HG02610 (cell line): ENCODE data around the gene UGT1A8.
"Not testable (repeated sequence)": the region's sequence is repeated elsewhere in the genome, so short reads cannot be mapped to it uniquely, and the experiment has no call there.

Experiments
- ATAC-seq: cut with Tn5 transposase; IDR thresholded peaks from one replicate; pipeline ENCODE4 v1.9.1; 2021; ENCODE audit warnings: mild to moderate bottlenecking, moderate library complexity; ENCODE audit not compliant: unreplicated experiment

UGT1A8 gene

GRCh38 chr2:233617476-233617875 is at the start of gene UGT1A8:
UGT1A8 (plus strand) TSS chr2:233617633; CDS start chr2:233617708, 75 bp downstream.
- ATAC-seq = not testable (repeated sequence)

GRCh38 chr2:233571001-233571400 is 46.4 kb upstream of the UGT1A8 start:
- ATAC-seq = no peak

GRCh38 chr2:233571462-233571861 is 46.0 kb upstream of the UGT1A8 start:
- ATAC-seq = no peak

DNA sequence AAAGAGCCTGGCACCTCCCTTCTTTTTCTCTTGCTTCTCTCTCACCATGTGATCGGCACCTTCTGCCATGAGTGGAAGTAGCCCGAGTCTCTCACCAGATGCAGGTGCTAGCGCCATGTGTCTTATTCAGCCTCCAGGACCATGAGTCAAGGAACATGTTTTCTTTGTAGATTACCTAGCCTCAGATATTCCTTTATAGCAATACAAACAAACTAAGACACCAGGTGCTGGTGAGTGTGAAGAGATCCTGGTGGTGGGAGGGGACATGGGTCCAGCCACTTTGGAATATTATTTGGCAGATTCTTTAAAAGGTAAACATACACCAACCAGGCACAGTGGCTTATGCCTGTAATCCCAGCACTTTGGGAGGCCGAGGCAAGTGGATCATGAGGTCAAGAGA is 45.0 kb upstream of the UGT1A8 start:
- no peak for ATAC-seq

DNA sequence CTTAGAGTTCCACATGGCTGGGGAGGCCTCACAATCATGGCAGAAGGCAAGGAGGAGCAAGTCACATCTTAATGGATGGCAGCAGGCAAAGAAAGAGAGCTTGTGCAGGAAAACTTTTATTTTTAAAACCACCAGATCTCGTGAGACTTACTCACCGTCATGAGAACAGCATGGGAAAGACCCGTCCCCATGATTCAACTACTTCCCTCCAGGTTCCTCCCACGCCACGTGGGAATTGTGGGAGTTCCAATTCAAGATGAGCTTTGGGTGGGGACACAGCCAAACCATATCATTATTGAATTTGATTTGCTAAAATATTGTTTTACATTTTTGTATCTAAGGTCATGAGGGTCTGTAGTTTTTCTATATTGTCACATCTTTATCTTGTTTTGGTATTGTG is 40.1 kb upstream of the UGT1A8 start:
- not testable (repeated sequence) for ATAC-seq

DNA sequence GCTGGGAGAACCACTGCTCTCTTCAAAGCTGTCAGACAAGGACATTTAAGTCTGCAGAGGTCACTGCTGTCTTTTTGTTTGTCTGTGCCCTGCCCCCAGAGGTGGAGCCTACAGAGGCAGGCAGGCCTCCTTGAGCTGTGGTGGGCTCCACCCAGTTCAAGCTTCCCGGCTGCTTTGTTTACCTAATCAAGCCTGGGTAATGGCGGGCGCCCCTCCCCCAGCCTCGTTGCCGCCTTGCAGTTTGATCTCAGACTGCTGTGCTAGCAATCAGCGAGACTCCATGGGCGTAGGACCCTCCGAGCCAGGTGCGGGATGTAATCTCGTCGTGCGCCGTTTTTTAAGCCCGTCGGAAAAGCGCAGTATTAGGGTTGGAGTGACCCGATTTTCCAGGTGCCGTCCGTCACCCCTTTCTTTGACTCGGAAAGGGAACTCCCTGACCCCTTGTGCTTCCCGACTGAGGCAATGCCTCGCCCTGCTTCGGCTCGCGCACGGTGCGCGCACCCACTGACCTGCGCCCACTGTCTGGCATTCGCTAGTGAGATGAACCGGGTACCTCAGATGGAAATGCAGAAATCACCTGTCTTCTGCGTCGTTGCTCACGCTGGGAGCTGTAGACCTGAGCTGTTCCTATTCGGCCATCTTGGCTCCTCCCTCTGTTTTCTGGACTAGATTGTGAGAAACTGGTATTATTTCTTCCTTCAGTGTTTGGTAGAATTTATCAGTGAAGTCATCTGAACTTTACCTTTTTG is 34.0 kb upstream of the UGT1A8 start:
- not testable (repeated sequence) for ATAC-seq

DNA sequence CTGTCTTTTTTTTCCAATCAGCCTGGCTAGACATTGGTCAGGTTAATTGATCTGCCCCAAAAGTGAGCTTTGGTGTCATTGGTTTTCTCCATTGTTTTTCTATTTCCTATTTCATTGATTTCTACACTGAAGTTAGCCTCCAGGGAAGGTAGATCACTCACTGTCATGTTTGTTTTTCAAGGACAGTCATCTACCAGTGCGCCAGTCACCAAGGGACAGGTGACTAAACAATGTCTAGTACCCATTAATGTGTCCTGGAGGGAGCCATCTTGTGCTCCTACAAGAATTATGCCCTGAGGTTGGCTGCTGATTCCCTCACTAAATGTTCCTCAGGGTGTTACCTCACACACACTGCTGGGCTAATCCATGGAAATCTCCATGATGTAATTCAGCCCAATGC is 33.2 kb upstream of the UGT1A8 start:
- ATAC-seq = no peak

DNA sequence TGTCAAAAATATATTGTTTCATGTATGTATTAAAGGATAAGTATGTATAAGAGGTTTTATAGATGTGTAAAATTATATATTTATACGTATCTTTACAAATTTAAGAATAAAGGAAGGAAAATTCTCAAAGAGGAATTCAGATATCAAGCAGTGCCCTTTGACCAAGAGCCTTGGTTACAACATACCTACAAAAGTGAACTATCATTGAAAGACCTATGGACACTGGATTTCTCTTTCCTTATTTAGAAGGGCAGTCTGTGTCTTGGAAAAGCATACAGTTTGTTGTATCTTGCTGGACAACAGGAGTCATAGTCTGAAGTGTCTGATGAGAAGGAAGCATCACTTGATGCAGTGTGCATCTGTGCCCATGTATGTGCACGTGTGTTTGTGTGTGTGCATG is 29.0 kb upstream of the UGT1A8 start:
- ATAC-seq = no peak

DNA sequence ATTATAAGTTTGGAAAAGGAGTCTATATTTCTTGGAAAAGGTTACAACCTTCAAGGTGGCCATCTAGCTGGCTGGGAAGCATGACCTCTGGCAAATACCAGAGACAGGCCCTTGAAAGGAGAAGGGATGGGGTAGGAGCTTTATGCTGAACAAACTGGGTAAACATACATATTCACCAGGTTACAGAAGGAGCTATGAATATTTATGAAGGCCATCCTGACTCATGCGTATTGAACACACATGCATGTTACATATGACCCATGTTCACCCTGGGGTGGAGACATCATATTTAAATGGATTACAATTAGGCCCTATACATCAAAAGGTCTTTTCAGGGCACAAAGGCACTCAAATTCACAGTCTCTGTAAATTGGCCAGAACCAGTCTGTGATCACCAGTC is 24.7 kb upstream of the UGT1A8 start:
- ATAC-seq = not testable (repeated sequence)

DNA sequence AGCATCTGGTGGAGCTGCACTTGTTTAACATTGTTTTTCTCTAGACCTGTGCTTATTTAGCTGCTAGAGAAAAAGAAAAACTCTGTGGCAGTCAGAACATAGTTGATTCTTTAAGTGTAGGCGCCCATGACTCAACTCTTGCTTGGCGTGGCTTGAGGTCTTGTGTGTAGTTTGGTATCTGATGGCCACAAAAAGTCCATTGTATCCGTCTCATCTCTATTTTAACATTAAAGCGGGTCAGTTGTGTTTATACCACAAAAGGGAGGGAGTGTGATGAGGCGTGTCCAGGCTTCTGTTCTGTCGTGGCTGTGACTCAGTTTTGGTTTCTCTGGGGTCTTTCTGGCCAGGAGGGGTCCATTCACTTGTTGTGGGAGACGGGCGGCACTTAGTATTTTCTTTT is 24.2 kb upstream of the UGT1A8 start:
- no peak for ATAC-seq

- no peak for ATAC-seq
Measured at GRCh38 chr2:233597522-233597921, 19.9 kb upstream of the UGT1A8 start.

GRCh38 chr2:233598952-233599351 is 18.5 kb upstream of the UGT1A8 start:
- no peak for ATAC-seq

- ATAC-seq = no peak
Measured at GRCh38 chr2:233600386-233600785, 17.0 kb upstream of the UGT1A8 start.

DNA sequence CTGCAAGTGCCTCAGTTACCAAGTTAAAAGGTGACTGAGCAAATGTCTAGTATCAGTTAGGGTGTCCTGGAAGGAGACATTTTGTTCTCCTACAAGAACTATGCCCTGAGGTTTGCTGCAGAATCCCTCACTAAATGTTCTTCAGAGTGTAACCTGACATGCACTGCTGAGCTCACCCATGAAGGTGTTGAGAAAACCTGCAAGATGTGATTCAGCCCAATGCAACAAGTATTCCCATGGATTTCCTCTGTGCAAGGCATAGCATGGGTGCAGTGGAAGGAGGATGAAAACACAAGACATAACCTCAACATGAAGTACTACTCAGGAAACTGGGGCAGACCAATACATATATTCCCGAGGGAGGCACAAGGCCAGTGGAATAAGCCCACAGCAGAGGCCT is 15.4 kb upstream of the UGT1A8 start:
- no peak for ATAC-seq

DNA sequence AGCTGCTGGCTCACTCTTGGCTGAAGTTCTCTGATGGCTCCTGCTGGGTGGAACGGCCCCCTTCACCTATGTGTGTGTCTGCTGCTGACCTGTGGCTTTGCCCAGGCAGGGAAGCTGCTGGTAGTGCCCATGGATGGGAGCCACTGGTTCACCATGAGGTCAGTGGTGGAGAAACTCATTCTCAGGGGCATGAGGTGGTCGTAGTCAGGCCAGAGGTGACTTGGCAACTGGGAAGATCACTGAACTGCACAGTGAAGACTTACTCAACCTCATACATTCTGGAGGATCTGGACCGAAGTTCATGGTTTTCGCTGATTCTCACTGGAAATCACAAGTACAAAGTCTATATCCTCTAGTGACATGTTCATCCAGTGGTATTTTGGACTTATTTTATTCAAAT is 13.9 kb upstream of the UGT1A8 start:
- no peak for ATAC-seq

DNA sequence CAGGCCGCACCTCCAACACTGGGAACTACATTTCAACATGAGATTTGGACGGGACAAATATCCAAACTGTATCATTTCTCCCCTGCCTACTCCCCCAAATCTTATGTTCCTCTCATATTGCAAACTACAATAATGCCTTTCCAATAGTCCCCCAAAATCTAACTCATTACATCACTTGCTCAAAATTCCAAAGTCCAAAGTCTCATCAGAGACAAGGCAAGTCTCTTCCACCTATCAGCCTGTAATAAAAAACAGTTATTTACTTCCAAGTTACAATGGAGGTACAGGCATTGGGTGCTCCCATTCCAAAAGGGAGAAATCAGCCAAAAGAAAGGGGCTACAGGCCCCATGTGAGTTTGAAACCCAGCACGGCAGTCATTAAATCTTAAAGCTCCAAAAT is 12.6 kb upstream of the UGT1A8 start:
- no peak for ATAC-seq

- no peak for ATAC-seq
Measured at GRCh38 chr2:233605680-233606079, 11.8 kb upstream of the UGT1A8 start.

- ATAC-seq = no peak
Measured at GRCh38 chr2:233611284-233611683, 6.1 kb upstream of the UGT1A8 start.

GRCh38 chr2:233620204-233620603 is 2.8 kb downstream of the UGT1A8 start:
- no peak for ATAC-seq

GRCh38 chr2:233621863-233622262 is 4.4 kb downstream of the UGT1A8 start:
- ATAC-seq = not testable (repeated sequence)

DNA sequence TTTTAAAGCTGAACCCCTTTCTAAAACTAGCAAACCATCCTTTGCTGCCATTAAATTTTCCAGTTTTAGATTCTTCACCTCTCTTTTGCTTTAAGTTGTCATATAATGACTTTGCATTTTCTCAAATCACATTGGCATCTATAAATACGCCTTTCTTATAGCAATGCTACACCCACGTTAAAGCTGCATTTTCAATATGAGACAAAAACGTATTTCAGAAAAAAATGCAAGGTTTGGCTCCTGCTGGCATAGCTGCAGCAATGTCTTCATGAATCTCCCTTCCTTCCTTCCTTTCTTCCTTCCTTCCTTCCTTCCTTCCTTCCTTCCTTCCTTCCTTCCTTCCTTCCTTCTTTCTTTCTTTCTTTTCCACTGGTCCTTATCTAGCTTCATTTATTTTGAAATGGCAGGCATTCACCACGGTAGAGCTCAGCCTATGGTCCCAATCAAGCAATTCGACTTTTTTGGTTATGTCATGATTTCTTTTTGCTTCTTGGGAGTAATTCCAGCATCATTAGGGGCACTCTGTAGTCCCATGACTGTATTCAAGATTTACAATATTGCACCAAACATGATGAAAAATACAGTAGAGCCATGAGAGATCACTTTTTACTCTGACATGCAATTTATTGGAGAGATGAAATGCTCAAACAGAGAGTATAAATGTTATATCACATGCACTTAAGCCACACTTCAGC is 10.0 kb downstream of the UGT1A8 start:
- no peak for ATAC-seq

DNA sequence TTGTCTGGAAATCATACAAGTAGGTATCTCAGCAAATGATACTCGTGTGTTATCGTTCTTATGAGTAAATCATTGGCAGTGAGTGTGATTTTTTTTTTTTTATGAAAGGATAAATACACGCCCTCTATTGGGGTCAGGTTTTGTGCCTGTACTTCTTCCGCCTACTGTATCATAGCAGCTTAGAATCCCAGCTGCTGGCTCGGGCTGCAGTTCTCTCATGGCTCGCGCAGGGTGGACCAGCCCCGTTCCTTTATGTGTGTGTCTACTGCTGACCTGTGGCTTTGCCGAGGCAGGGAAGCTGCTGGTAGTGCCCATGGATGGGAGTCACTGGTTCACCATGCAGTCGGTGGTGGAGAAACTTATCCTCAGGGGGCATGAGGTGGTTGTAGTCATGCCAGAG is 18.9 kb downstream of the UGT1A8 start, which contains the start of gene UGT1A10:
Gene UGT1A10, plus strand, starts transcription at position 143 of the 400 bp plus-strand sequence. Its CDS starts 75 bp downstream, at position 218.
- ATAC-seq = not testable (repeated sequence)
